HG02973 (cell line): ENCODE data around the gene CRHBP.

Source experiments
- ATAC-seq: cut with Tn5 transposase; IDR thresholded peaks from one replicate; pipeline ENCODE4 v1.9.1; 2021; ENCODE audit warnings: moderate library complexity; ENCODE audit not compliant: unreplicated experiment

CRHBP gene

DNA sequence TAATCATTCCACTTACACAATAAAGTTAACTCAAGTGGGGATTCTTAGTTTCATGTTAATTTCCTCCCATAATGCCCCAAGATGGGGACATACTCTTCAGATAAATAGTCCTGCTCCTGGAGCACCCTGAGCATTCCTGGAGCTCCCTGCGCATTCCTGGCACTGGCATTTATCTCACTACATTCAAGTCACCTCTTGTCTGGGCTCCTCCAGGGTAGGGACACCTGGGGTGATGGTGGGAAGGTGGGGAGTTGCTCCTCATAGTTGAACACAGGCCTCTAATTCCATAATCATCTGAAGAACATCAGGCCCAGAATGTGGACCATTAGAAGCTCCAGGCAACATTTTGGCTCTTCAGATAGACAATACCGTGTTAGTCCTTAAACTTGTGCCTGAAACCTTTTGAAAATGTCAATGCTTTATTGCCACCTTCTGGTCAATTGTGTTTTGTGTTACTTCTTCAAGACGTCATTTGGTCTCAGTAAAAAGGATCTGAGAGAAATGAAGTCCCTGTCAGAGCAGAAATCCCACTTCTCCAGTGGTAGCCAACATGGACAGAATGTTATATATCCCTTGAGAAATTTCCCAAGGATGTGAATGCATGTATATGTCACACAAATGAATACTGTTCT lies 63.2 kb downstream of the CRHBP start:
- ATAC-seq = no peak

DNA sequence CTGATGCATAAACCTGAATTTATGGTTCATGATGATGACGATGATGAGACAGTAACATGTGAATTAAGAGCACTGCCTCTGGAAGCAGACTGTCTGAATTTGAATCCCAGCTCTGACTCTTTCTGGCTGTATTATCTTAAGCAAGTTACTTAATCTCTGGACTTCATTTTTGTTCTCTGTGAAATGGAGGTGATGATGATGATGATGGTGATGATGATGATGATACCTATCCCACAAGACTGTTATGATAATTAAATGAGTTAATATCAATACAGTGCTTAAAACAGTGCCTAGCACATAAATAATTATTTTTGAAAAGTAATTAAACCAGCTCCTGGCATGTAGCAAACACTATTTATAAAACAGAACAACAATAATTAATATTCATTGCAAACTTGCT lies 64.1 kb downstream of the CRHBP start:
- ATAC-seq = no peak

DNA sequence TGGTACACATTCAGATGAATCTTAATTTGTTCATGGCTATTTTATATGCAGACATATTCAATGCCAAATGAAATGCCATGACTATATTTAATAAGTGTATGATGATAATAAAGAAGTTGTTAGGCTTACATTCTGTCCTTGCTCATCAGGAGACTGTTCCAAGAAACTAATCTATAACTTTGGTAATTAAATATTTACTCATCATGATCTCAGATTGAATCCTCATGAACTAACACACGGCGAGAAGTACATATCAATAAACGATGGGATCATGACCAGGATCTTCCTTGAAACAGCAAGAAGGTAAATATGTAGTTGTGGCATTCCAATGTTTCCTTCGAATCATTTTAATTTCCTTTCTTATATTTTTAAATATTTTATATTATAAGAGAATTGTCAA lies 64.8 kb downstream of the CRHBP start:
- no peak for ATAC-seq
